Activated CD4-positive, CD25-positive, alpha-beta regulatory T cell treated with anti-CD3 and anti-CD28 coated beads, Interleukin-2, amount 50 U/mL, for 72 hours (primary cell): Measurements from ENCODE around the gene TMEM273.

Experiments used
- DNase-seq: peaks from one replicate; pipeline ENCODE4 v3.0.0; 2021

Gene TMEM273

DNA sequence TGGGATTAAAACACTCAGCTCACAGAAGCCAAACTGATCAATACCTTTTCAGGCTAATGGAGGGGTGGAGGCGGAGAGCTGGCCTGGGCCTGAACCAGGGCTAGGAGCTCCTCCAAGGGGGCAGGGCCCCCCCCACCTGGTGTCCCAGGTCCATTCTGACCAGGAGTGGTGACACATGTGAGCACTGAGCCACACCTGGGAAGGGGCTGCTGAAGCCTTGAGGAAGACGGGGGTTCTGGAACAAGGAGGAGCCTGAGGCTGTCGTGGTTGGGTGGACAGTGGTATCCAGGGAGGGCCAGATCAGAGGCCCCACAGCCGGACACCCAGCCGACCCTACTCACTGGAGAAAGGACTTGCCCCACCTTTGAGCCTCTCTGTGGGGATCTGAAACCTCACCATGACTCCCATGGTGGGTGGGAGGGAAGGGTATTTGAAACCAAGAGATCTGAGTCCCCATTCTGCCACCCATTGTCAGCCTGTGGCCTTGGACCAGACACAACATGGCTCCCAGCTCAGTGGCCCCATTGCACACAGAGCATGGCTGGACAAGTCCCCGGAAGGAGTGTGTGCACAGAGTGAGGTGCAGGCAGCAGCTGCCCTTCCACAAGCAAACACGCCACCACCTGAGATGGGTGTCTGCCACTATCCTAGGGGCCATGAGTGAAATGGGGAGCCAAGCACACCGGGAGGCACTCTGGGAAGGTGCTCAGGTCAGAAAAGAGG is 12.4 kb downstream of the TMEM273 start:
- no peak for DNase-seq

DNA sequence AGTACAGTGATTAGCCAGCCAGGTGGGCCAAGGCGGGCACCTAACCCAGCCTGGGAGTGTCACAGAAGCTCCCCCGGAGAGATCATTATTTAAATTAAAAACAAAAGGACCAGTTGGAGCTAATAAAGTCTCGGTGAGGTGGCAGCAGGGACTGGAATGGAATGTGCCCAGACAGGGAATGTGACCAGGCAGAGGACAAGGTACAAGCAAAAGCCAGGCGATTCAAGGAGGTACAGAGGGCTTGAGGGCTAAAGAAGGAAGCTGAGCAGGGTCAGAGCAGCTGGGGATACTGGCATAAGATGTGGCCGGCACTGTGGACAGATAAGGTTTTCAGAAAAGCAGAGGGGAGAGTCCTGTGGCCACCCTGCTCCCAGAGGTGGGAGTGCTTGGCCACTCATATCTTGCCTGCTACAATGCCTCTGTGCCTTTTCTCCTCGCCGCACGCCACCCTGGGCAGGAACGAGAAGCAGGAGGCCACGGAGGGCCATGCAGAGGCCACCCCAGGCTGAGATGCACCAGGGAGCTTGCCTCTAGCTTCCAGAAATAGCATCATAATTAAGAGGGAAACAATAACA is 13.2 kb downstream of the TMEM273 start:
- no peak for DNase-seq

DNA sequence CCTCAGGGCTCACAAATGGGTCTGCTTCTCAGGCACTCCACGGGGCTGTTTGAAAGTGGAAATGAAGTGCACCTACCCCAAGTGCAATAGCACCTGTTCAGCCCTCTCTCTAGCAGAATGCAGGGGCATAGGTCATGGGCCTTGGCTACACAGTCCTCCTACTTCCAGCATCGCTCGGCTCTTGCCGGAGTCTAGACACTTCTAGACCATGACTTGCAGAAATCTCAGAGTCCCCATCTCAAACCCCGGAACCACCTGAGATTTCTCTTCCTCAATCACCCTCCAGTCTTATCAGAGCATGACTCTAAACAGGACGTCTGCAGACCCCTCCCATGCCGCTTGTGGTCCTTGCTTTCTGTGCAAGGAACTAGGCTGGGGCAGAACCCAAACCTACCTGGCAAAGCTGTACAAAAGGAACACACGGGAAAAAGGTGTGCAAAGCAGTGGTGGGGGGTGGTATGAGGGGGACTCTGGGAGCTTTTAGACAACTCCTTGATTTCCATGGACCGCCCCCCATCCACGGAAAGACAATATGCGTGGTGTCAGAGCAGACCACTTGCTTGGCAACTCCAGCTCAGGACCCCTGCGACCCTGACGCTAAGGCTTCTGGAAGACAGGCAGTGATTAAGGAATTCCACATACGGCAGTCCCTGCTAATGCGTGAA is 13.8 kb downstream of the TMEM273 start:
- no peak for DNase-seq

DNA sequence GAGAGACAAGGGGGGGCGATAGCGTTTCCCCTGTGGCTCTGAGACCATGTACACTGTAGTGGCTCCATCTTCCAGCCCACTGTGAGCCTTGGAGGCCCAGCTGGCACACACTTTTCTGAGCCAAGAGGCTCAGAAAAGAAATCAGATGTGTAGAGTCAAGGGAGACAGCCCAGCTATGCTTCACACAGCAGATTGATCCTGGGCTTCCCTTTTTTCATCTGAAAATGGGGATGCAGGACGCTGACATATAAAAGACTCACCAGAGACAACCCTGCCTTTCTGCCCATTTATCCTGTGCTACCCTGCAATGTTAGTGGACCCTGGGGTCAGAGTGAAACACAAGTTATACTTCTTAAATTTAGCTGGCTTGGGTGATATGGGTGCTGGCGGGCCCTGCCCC is 14.3 kb downstream of the TMEM273 start:
- DNase-seq, result no peak

DNA sequence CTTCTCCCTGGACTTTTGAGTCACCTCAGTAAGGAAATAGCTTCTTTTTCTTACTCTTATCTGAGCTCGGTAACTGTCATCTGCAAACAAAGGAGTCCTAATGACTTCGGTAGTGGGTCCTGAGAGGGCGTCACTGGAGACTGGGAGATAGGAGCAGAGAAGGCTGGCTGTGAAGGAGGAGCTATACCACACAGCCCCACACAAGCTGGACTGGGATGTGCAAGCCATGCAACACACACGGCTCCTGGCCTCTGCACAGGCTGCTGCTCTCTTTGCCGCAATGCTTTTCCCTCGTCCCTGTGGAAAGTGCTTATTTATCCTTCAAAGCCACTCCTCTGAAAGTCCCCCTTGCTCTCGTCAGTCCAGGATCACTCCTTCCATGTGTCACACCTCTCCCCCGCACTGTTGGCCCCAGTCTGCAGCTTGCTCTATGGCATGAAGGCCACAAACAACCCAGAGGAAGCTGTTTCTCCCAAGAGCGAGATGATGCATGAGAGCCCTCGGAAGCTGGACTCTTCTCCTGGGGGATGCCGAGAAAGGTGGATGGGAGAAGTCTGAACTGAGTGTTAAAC is 14.9 kb downstream of the TMEM273 start:
- DNase-seq, result no peak

DNA sequence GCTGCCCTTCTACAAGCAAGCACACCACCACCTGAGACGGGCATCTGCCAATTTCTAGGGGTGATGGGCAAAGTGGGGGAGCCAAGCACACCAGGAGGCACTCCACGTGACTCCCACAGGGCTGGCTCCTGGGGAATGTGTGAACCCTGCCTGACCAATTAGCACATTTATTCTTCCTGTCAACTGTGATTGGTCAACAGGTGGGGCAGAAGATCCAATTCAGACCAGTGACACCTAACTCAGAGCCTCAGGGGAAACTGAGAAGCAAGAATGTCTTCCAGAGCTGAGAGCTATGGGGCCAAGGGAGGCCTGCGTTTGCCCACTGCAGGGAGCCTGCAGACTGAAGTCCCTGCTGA is 15.4 kb downstream of the TMEM273 start:
- DNase-seq, result no peak

DNA sequence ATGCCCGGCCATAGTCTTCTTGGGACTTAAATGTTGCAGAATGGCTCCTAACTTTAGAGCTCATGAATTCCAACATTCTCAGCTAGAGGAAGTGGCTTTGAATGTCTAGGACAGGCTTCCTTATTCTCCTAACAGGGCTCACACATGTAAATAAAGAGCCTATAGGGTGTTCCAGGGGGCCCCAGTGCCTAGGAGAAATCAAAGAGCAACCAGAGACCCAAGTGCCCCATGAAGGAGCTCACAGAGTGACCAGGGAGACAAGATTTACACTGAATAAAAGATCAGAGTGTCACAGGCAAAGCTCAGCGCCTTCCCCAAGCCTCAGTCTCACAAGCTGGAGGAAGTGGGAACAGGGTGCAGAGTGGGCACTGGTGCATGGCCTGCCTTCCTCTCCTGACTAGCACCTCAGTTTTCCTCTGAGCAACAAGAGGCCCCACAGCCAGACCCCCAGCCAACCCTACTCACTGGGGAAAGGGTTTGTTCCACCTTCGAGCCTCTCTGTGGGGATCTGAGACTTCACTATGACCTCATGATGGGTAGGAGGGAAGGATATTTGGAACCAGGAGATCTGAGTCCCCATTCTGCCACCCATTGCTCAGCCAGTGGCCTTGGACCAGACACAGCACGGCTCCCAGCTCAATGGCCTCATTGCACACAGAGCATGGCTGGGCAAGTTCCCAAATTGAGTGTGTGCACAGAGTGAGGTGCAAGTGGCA is 16.0 kb downstream of the TMEM273 start:
- no peak for DNase-seq

DNA sequence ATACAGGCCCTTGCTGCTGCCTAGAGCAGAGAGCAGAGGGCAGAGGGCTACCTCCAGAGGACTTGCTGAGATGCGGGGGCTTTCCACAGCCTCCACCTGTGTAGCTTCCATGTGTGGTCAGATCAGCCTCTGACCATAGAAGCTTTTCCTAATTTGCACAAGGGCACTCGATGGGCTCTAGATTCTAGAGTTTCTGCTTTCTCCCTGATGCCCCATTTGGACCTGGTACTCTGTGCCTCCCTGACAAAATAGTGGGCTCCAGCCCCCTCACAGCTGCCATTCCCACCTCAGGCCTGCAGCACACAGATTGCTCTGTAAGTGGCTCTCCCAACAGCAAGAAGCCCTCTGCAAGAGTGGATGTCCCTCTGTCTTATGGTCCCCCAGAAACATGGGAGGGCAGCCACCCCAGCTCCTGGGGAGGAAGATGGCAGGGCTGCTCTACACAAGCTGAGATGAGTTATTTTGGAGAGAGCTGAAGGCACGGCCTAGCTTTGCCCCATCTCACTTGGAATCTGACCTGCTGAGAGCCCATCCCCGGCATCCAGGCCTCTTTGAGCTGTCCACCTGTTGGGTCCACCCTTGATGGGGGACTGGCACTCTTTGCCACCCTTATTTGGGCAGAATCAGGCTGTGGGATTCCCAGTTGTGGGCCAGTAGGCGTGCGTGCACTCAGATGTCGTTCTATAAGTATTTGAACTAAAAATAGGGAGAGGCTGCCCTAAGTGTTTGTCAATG is 16.7 kb downstream of the TMEM273 start:
- DNase-seq, result no peak

DNA sequence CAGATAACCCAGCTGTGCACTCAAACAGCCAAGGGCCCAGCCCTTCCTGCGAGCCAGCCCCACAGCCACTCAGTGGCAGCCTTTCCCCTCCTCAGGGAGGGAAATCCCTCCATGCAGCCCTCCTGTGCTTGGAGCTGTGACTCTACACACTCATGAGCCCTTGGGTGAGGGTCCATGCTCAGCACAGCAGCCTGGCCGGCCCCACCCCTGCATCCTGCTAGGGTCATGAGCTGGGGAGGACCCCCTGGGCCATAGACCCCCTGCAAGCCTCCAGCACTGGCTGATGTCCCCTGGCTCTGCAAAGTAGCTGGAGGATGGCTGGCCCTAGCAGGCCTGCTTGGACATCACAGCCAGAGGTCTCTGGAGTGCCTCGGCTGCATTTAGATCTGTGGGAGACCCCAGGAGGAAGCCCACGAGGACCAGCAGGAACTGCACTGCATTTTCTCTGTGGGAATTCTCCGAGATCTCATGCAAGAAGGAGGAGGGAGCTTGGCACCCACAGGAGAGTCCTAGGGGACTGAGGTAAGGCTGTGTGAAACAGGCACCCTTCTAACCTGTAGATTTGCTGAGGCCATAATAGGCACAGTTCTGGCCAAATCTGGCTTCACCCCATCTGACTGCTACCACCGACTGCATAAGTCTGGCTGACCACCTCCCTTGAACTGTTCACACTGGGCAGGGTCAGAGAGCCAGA is 17.4 kb downstream of the TMEM273 start:
- no peak for DNase-seq

DNA sequence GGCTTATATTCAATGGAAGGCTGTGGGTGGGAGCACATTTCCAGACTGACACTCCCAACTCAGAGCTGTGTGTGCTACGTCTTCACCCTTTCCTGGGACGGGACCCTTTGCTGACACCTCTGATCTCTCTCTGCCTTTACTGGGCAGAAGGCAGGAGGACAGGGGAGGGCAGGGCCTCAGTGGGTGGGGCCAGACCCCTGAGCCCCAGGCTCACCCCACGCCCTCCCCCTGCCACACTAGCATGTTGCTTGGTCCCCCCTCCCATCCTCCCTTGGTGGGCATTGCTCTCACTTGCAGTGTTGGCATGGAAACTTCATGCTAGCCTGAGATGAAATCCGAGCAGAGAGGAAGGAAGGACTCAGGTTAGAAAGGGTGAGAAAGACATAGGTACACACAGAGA is 18.4 kb downstream of the TMEM273 start:
- DNase-seq, result no peak

DNA sequence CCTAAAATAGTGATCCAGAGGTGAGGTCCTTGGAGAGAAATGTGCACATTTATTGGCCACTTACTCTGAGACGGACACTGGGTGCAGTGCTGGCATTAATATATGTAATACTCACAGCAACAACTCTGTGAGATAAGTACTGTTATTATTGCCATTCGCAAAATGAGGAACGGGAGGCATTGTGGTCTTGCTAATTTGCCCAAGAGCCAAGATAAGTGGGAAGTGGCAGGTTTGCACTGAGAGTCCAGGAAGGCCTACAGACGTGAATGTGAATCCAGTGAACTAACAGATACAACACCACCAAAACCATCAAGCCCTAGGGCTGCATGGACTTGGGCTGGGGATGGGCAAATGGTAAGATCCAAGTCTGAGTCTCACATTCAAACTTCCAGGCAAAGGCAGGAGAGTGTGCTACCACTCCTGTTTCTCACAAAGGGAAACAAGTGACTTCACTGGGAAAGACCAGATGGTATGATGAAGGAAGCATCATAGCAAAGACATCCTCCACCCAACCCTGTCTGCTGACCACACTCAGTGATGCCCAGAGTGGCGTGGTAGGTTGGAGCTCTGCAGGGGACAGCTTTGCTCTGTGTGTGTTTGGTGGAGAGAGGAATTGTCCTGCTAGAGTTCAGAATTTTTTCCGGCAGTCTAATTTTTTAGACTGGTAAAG is 19.2 kb downstream of the TMEM273 start:
- DNase-seq, result no peak

DNA sequence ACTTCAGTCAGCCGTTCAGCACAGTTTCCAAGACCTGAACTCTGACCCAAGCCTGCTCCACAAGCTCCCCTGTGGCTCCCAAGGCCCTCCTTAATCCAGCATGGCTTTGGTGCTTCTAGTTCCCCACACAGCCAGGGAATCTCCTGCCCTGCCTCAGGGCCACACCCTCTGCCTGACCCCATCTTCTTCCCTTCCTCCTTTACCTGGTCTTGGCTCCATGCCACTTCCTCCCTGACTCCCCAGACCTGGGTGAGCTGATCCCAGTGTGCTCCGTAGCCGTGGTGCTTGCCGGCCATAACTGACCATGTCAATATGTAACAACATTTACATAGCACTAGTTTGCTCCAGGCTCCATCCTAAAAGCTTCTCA is 20.0 kb downstream of the TMEM273 start:
- no peak for DNase-seq

DNA sequence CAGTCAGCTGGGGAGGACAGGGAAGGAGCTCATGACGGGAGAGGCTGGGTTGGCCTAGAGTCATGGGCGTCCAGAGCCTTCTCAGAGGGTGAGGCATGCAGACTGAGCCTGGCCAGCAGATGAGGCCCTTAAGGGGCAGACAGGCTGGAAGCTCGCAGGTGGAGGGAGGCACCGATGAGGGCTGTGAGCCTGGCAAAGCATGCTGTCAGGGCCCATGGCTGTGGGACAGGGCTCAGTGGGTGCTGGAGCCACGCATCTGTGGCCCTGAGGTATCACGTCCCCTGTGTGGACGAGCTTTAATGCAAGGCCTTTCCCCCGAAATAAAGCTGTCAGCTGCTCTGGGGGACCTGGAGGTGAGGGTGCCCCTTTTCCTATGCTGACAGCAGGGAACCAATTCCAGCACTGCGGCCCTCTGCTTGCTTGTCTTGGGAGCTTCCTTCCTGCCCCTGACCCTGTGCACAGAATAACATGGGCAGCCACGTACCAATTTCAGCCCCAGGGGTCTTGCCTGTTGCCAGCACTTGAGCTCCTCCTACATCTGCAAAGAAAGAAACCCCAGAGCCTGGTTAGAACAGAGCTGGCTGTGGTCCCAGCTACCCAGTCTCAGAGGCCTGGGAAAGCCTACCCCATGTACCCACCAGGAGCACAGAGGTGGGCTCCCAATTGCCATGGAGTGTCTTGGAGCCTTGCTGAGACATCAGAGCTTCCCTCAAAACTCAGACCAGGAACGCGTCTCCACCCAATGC is 20.6 kb downstream of the TMEM273 start:
- no peak for DNase-seq

DNA sequence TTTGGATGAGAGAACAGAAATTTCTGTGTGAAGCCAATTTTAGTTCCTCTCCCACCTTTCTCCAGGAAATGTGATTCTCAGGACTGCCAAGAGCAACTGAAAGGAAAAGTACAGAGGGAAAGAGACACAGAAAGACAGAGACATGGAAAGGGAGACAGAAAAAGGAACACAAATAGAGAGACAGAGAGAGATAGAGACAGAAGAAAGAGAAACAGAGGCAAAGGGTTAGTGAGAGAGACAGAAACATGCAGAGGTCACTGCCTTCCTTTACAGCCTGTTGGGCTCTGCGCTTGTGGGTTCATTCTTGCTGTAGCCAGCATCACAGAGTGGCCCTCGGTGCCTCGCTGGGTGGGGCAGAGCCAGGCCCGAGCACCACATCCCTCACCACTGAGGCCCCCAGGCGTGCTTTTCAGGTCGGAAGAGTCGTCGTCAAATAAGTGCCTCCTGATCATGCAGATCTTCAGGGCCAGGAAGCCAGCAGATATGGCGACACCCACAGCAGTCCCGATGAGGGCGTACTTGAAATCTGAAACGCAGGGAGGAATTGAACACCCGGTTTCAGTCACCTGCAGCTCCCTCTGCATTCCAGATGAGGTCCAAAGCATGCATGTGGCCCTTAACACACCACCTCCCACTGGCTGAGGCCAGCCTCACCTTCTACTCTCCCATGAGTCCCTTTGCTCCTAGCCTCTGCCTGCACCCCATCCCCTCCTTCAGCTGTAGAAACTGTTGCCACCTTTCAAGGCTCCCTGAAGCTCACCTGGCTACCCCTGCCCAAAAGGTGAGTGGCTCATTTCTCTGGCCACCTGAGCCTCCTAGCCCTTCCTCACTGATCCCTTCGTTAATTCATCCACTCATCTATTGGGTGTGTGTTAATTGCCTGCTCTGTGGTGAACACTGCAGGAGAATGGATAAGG is 21.4 kb downstream of the TMEM273 start:
- no peak for DNase-seq

DNA sequence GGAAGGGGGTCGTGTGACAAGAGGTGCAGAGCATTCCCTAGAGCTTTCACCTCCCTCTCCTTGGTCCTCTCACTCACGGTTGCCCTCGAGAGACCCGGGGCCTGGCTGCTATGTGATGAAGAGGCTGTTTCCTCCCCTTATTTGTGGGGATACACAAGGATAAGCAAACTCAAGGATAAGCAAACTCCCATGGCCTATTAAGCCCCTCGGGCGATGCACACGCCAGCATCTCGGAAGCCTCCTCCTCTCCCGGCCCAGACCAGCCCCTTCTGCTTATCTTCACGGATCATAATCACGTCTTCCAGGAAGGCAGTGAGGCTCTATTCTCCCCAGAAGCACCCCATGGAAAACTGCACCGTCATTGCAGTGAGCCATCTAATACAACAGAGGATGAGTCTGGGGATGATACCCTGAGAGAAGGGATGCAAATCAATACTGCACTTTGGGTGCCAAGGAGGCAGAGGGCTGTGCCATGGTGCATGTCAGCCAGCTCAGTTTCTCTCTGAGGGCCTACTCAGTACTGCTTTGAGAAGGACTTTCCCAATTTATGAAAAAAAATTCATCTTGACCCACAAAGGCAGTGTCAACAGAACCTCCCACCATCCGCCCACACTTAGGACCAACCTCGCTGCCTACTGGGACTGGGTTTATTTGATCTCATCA is 22.2 kb downstream of the TMEM273 start:
- DNase-seq, result no peak

DNA sequence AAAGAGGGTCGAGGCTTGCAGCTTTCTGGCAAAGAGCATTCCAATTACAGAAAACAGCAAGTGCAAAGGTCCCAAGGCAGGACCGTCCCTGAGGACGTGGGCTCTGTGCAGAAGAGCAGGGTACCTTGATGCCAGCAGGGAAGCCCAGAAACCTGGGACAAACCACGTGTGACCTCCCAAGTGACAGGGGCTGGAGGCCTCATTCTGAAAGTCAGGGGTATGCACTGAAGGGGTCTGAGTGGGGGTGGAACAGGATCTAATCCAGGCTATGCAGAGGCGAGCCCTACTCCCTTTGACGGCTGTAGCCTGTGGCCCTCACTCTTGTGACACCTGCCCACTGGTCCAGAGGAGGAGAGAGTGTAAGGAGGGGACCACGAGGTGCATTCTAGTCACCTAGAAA is 22.9 kb downstream of the TMEM273 start:
- no peak for DNase-seq

DNA sequence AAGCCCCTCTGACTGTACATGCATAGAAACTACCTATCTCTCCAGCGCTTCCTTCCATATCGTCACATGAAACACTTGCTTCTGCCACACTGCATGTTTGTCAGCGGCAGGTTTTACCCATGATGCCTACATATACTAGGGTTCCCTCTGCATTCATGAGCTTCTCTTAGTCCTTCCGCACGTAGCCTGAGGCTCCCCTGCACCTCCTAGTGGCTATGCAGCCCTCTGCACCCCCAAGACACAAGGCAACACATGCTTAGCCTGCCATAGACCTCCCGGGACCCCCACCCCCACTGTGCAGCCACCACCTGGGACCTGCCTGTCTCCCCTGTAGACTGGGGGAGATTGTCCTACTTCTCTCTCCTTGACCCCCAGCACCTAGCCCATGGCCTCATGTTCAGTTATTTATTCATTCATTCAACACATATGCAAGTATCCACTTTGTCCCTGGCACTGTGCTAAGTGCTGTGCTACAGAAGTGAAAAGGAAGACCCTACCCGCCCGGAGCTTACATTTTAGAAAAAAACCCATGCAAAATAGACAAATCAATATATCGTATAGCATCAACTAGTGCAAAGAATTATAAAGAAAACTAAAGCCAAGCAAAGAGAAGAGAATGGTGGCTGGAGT is 23.5 kb downstream of the TMEM273 start:
- DNase-seq, result no peak

DNA sequence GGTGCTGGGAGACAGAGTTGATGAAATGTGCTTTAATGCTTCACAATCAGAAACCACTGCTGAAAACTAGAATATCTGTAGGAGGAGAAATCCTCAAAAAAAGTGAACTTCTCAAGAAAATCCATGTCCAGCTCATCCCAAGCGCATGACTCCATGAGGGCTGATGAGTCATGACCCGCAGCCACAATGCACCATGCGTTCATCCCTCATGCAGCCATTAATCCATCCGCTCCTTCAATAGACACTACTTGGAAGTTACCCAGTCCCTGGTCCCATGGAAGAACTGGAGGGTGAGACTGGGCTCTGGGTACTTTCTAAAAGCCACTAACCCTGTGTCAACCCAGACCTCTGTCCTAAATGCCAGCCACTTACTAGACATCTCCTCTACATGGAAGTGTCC is 24.4 kb downstream of the TMEM273 start:
- no peak for DNase-seq
